PC-3 (cell line): Measurements from ENCODE around the gene DNAJB9. TPM values are rescaled to one million over a fixed set of nuclear protein-coding genes. Genes with fewer than 3 reads are reported as not detected.

Experiments
- ATAC-seq: fragments of 200-7000 bp; cut with Tn5 transposase; 2 replicates; pipeline ENCODE4 v1.9.1; 2020; ENCODE audit warnings: mild to moderate bottlenecking, moderate library complexity
- BruUV-seq: library from RNA; stranded (reverse); fragments of 400-500 nt; replicated peaks from 2 replicates; lab custom pipeline; 2021; lab: Mats Ljungman, UMichigan
- CTCF ChIA-PET: fragments of 300-600 bp; sonication (Branson Sonifier 250); formaldehyde crosslinking; loops from one replicate; lab custom pipeline; 2022; ENCODE audit warnings: antibody characterized with exemption; lab: Charles Lee
- POLR2A ChIA-PET: fragments of 300-600 bp; sonication (Branson Sonifier 250); formaldehyde crosslinking; loops from one replicate; lab custom pipeline; 2022; ENCODE audit warnings: antibody characterized with exemption; ENCODE audit not compliant: unreplicated experiment; lab: Charles Lee
- DNase-seq: peaks from one replicate; pipeline ENCODE4 v3.0.0-alpha.2; 2015
- H2AFZ ChIP-seq: fragments of 300-600 bp; sonication (generic); 2 replicates; pipeline ENCODE4 v1.6.0; 2016; ENCODE audit warnings: antibody characterized with exemption, low read length
- H3F3A ChIP-seq: fragments of 300-600 bp; sonication (generic); one replicate; pipeline ENCODE4 v1.6.0; 2017; ENCODE audit warnings: antibody characterized with exemption, low read length, control low read depth, mild to moderate bottlenecking; ENCODE audit not compliant: unreplicated experiment
- H3K27ac ChIP-seq: fragments of 300-600 bp; sonication (generic); 2 replicates; pipeline ENCODE4 v1.5.1; 2016; ENCODE audit warnings: mild to moderate bottlenecking, low read length
- H3K27me3 ChIP-seq: fragments of 300-600 bp; sonication (generic); 2 replicates; pipeline ENCODE4 v1.6.1; 2016; ENCODE audit warnings: low read length, mixed read lengths
- H3K36me3 ChIP-seq: fragments of 300-600 bp; sonication (generic); 2 replicates; pipeline ENCODE4 v1.6.1; 2016; ENCODE audit warnings: low read depth, mixed run types, low read length, mixed read lengths
- H3K4me1 ChIP-seq: fragments of 300-600 bp; sonication (generic); 2 replicates; pipeline ENCODE4 v1.5.1; 2016; ENCODE audit warnings: low read length; ENCODE audit not compliant: insufficient read depth
- H3K4me2 ChIP-seq: fragments of 300-600 bp; sonication (generic); 2 replicates; pipeline ENCODE4 v1.6.0; 2016; ENCODE audit warnings: low read length
- H3K4me3 ChIP-seq: fragments of 300-600 bp; sonication (generic); 2 replicates; pipeline ENCODE4 v1.5.1; 2016; ENCODE audit warnings: mild to moderate bottlenecking, low read length, mixed read lengths
- H3K79me2 ChIP-seq: fragments of 300-600 bp; sonication (generic); 2 replicates; pipeline ENCODE4 v1.6.1; 2017; ENCODE audit warnings: low read length, mixed read lengths
- H3K9ac ChIP-seq: fragments of 300-600 bp; sonication (generic); 2 replicates; pipeline ENCODE4 v1.6.0; 2016; ENCODE audit warnings: mild to moderate bottlenecking, low read length
- H3K9me2 ChIP-seq: fragments of 300-600 bp; sonication (generic); replicated peaks from 2 replicates; pipeline ENCODE4 v1.6.1; 2016; ENCODE audit warnings: mixed run types, low read length, mixed read lengths
- H3K9me3 ChIP-seq: fragments of 300-600 bp; sonication (generic); 2 replicates; pipeline ENCODE4 v1.6.1; 2016; ENCODE audit warnings: low read length, mixed read lengths
- H4K20me1 ChIP-seq: fragments of 300-600 bp; sonication (generic); 2 replicates; pipeline ENCODE4 v1.6.1; 2016; ENCODE audit warnings: low read length, mixed read lengths
- CTCF ChIP-seq: fragments of 300-600 bp; sonication (generic); conservative IDR thresholded peaks from 2 replicates; pipeline ENCODE4 v1.5.1; 2017; ENCODE audit warnings: antibody characterized with exemption, low read depth, mild to moderate bottlenecking, low read length
- EZH2 ChIP-seq: fragments of 300-600 bp; sonication (generic); IDR thresholded peaks from one replicate; pipeline ENCODE4 v1.6.1; 2017; ENCODE audit warnings: antibody characterized with exemption, mild to moderate bottlenecking, low read length; ENCODE audit not compliant: unreplicated experiment
- EZH2phosphoT487 ChIP-seq: fragments of 300-600 bp; sonication (generic); IDR thresholded peaks from 2 replicates; pipeline ENCODE4 v1.6.1; 2018; ENCODE audit warnings: mild to moderate bottlenecking, antibody characterized with exemption, low read length, borderline replicate concordance
- intact Hi-C: fragments of 100-400 bp; cut with micrococcal nuclease; formaldehyde crosslinking; loops from 2 replicates; pipeline ENCODE4 v1.9.0; 2023
- total RNA-seq: library from RNA; depleted of rRNA; stranded (reverse); fragments of >200 nt; gene quantifications from 2 replicates; pipeline ENCODE4 v1.2.3, GENCODE V29; 2014

The DNAJB9 gene
- total RNA-seq, 1 experiment from 2014 or later = 24.0 TPM

- Histone ChIP-seq H3K9ac (peak overlapping the region; percentile 88), H3K27me3 (no peaks in the 10 kb centered on the region), H3K4me1 (peaks cover 45% of the 10 kb centered on the region), H3K36me3 (no peaks in the 10 kb centered on the region), H3K9me2 (no peaks in the 10 kb centered on the region), H3K9me3 (no peaks in the 10 kb centered on the region), H3K4me3 (peak overlapping the region; percentile 92), H3K27ac (peak overlapping the region; percentile 88), H3K79me2 (peaks cover 40% of the 10 kb centered on the region), H2AFZ (peak overlapping the region; percentile 65), H4K20me1 (0 out of 2 replicates have a peak, but pooled peaks cover 4% of the 10 kb centered on the region), H3K4me2 (peak overlapping the region; percentile 86), H3F3A (no peaks in the 10 kb centered on the region)
- no peak for ATAC-seq
- TSS peak; percentile 97 for BruUV-seq
- TF ChIP-seq CTCF (no peak), EZH2phosphoT487 (no peak), EZH2 (no peak)
- intact Hi-C loops = loop anchor here (1.0 kb wide), 1 partner anchor 43 kb away; the partner anchor contains the start of genes DNAJB9 and THAP5
- ChIA-PET CTCF (no interaction called here), POLR2A (interaction anchor here (0.7 kb wide), 1 partner anchor 33 kb away, joined by 6 read pairs; no protein-coding TSS in a partner anchor)
- DNase-seq = no peak
These were observed 43.0 kb upstream of the DNAJB9 start for GRCh38 chr7:108526768-108527017.

- DNase-seq (peak; percentile 92), ATAC-seq (peak; percentile 4)
- TF ChIP-seq EZH2phosphoT487 = no peak
- TF ChIP-seq CTCF = no peak
- TF ChIP-seq EZH2 = no peak
- no TSS peak for BruUV-seq
- no peaks in the 10 kb centered on the region for H3K9me3 ChIP-seq
- H3K27ac ChIP-seq = peak overlapping the region; percentile 88
- intact Hi-C loops = no loop called here
- peak overlapping the region; percentile 53 for H2AFZ ChIP-seq
- peaks cover 45% of the 10 kb centered on the region for H3K4me1 ChIP-seq
- H3K79me2 ChIP-seq = peaks cover 26% of the 10 kb centered on the region
- H3F3A ChIP-seq = no peaks in the 10 kb centered on the region
- H3K9ac ChIP-seq = peak overlapping the region; percentile 88
- no peaks in the 10 kb centered on the region for H3K36me3 ChIP-seq
- peak overlapping the region; percentile 86 for H3K4me2 ChIP-seq
- ChIA-PET POLR2A (no interaction called here), CTCF (no interaction called here)
- H3K4me3 ChIP-seq = peak overlapping the region; percentile 92
- H3K27me3 ChIP-seq = no peaks in the 10 kb centered on the region
- no peaks in the 10 kb centered on the region for H3K9me2 ChIP-seq
- no peaks in the 10 kb centered on the region for H4K20me1 ChIP-seq
These were observed 41.4 kb upstream of the DNAJB9 start for GRCh38 chr7:108528183-108528712.

- BruUV-seq = no TSS peak
- Histone ChIP-seq H3K9me2 (no peaks in the 10 kb centered on the region), H3K4me2 (peak overlapping the region; percentile 17), H3K9me3 (no peaks in the 10 kb centered on the region), H3K79me2 (peaks cover 15% of the 10 kb centered on the region), H3K36me3 (no peaks in the 10 kb centered on the region), H3K4me3 (no peak overlapping the region), H3K27me3 (no peaks in the 10 kb centered on the region), H3F3A (no peaks in the 10 kb centered on the region), H3K27ac (no peak overlapping the region; the same call in 1 of the 2 replicates), H3K9ac (no peak overlapping the region), H4K20me1 (no peaks in the 10 kb centered on the region), H3K4me1 (peaks cover 35% of the 10 kb centered on the region), H2AFZ (0 out of 2 replicates have a peak overlapping the region, but pooled peaks have one; percentile 26)
- ChIA-PET CTCF (no interaction called here), POLR2A (no interaction called here)
- intact Hi-C loops = no loop called here
- no peak for ATAC-seq
- peak; percentile 29 for DNase-seq
- TF ChIP-seq EZH2phosphoT487 (no peak), CTCF (no peak), EZH2 (no peak)
These were observed 40.3 kb upstream of the DNAJB9 start for GRCh38 chr7:108529341-108529740.
